ENCODE measurements around the gene ADGRL3. TPM values are rescaled to one million over a fixed set of nuclear protein-coding genes. Genes with fewer than 3 reads are reported as not detected.

The ADGRL3 gene
- total and polyA plus RNA-seq, 3 donors from 2014 or later: 11.6 to 21.6 (median 12.8) TPM

- DNase-seq: no peak
- no peak overlapping the region for H3K27ac ChIP-seq
- H3K4me1 ChIP-seq: no peaks in the 10 kb centered on the region
- H3K4me3 ChIP-seq: no peak overlapping the region
- no peaks in the 10 kb centered on the region for H3K36me3 ChIP-seq (ENCODE audit: low read depth, missing control alignments)
- no peak for TF ChIP-seq CTCF (IDR thresholded peaks at IDR 0.05)
- TF ChIP-seq POLR2A (IDR thresholded peaks at IDR 0.05): no peak
- H3K27me3 ChIP-seq: no peaks in the 10 kb centered on the region
- H3K9me3 ChIP-seq: no peaks in the 10 kb centered on the region
- intact Hi-C loops (cut with DNase I; ENCODE audit: low total_unique reads): no loop called here
- 74 to 84% methylated on average over 1 of the region's 1 CpG for WGBS, 2 donors
These were observed 39.1 kb downstream of the ADGRL3 start for GRCh38 chr4:61239250-61239649.

- no peaks in the 10 kb centered on the region for H3K36me3 ChIP-seq (ENCODE audit: low read depth, missing control alignments)
- WGBS, 2 donors: 54 to 58% methylated on average over 2 of the region's 2 CpGs
- H3K27ac ChIP-seq: no peak overlapping the region
- no peaks in the 10 kb centered on the region for H3K4me1 ChIP-seq
- DNase-seq: no peak
- no peak overlapping the region for H3K4me3 ChIP-seq
- H3K9me3 ChIP-seq: no peaks in the 10 kb centered on the region
- intact Hi-C loops (cut with DNase I; ENCODE audit: low total_unique reads): no loop called here
- TF ChIP-seq CTCF (IDR thresholded peaks at IDR 0.05) (no peak), POLR2A (IDR thresholded peaks at IDR 0.05) (no peak)
- no peaks in the 10 kb centered on the region for H3K27me3 ChIP-seq
These were observed 43.8 kb downstream of the ADGRL3 start for GRCh38 chr4:61243962-61244361.

GRCh38 chr4:61245069-61245714 lies 45.1 kb downstream of the ADGRL3 start:
- TF ChIP-seq CTCF (IDR thresholded peaks at IDR 0.05) (no peak), POLR2A (IDR thresholded peaks at IDR 0.05) (no peak)
- H3K4me3 ChIP-seq: no peak overlapping the region
- DNase-seq: no peak
- 49% methylated on average over 4 of the region's 4 CpGs for WGBS, 2 donors
- H3K27me3 ChIP-seq: no peaks in the 10 kb centered on the region
- no peaks in the 10 kb centered on the region for H3K36me3 ChIP-seq (ENCODE audit: low read depth, missing control alignments)
- no peaks in the 10 kb centered on the region for H3K9me3 ChIP-seq
- H3K27ac ChIP-seq: no peak overlapping the region
- intact Hi-C loops (cut with DNase I; ENCODE audit: low total_unique reads): no loop called here
- H3K4me1 ChIP-seq: no peaks in the 10 kb centered on the region

- DNase-seq: no peak
- no peak overlapping the region for H3K27ac ChIP-seq
- WGBS, 2 donors: 64 to 88% methylated on average over 1 of the region's 1 CpG
These were observed 45.9 kb downstream of the ADGRL3 start for GRCh38 chr4:61246034-61246433.

More at GRCh38 chr4:61246034-61246433, 45.9 kb downstream of the ADGRL3 start:
- intact Hi-C loops (cut with DNase I; ENCODE audit: low total_unique reads): no loop called here
- Histone ChIP-seq H3K4me3 (no peak overlapping the region), H3K27me3 (no peaks in the 10 kb centered on the region), H3K4me1 (no peaks in the 10 kb centered on the region), H3K9me3 (no peaks in the 10 kb centered on the region), H3K36me3 (ENCODE audit: low read depth, missing control alignments) (no peaks in the 10 kb centered on the region)
- TF ChIP-seq POLR2A (IDR thresholded peaks at IDR 0.05): no peak
- no peak for TF ChIP-seq CTCF (IDR thresholded peaks at IDR 0.05)
